Mucosa of descending colon (tissue), 3 donors: ENCODE measurements around the gene LIPK. TPM values are rescaled to one million over a fixed set of nuclear protein-coding genes. Genes with fewer than 3 reads are reported as not detected.
A peak's percentile ranks its signal among the peaks of the same experiment; 100 is the strongest.
"Not testable (repeated sequence)": the region's sequence is repeated elsewhere in the genome, so short reads cannot be mapped to it uniquely, and the experiment has no call there.

Source experiments
- ATAC-seq: fragments of 200-7000 bp; cut with Tn5 transposase; one replicate; pipeline ENCODE4 v1.9.1; 2020; ENCODE audit warnings: mild to moderate bottlenecking, moderate library complexity
- DNase-seq, 3 donors: peaks; one replicate each; pipeline ENCODE4 v3.0.0-alpha.2; 2020
- H3K36me3 ChIP-seq: fragments of 200-600 bp; one replicate; pipeline ENCODE4 v1.8.0; 2021; ENCODE audit warnings: low read depth, mild to moderate bottlenecking
- H3K4me1 ChIP-seq: fragments of 200-600 bp; one replicate; pipeline ENCODE4 v1.8.0; 2021; ENCODE audit warnings: low read depth, mild to moderate bottlenecking
- H3K4me3 ChIP-seq: fragments of 200-600 bp; one replicate; pipeline ENCODE4 v1.8.0; 2021; ENCODE audit warnings: mild to moderate bottlenecking
- H3K9me3 ChIP-seq: fragments of 200-600 bp; one replicate; pipeline ENCODE4 v1.8.0; 2021; ENCODE audit warnings: mild to moderate bottlenecking
- CTCF ChIP-seq: fragments of 200-600 bp; IDR thresholded peaks from one replicate; pipeline ENCODE4 v1.8.0; 2022; ENCODE audit warnings: antibody characterized with exemption, mild to moderate bottlenecking
- intact Hi-C, 2 donors: fragments of 100-400 bp; cut with DNase I in 1 of 2; cut with micrococcal nuclease in 1 of 2; formaldehyde crosslinking; loops; one replicate each; pipeline versions ENCODE4 v1.11.0 to v1.11.1; 2022; cut with DNase I, micrococcal nuclease
- total RNA-seq, 3 donors: library from RNA; stranded (reverse); fragmentation: NEBNext Ultra II Directional in 2 of 3; extraction: Animal tissue kit (Norgen Biotek cat#: 25700) in 2 of 3; gene quantifications; one replicate each; pipeline versions ENCODE4 v1.2.1 to v1.2.4, GENCODE V29; 2021 to 2023
- donor health status: DM: no; HTN: no; CAD: no; lungs with moderate emphysema.
- donor health status: DM: no; HTN: no; CAD: no.
- donor health status: DM: no; HTN: yes; CAD: no.

The LIPK gene
- total RNA-seq, 3 donors from 2014 or later, result not detected

DNA sequence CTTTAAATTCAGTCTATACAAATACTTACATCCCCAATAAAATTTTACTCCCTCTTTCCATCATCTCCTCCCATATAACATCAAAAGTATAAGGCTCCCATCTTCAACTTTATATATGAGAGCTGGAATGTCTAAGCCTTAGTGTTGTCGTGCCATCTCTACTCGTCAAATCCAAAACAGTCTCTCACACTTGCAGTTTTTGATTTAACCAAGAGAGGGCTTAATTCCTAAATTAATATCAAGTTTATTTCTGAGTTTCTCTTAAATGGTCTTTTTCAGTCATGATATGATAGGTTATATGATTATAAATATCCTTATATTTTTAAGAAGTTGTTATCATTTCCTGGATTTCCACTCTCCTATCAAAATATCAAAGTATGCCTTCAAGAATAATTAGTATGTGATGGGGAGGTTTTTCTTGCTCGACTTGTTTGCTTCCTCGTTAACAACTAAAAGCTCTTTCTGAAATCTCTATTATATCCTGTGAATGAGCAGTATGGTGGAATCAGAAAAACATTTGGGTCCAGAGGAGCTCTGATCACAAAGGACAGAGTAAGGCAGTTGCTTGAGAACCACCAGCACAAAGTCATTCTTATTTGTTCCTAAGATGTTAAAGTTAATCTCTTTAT, 12.5 kb upstream of the LIPK start:
- H3K9me3 ChIP-seq, result no peaks in the 10 kb centered on the region
- H3K36me3 ChIP-seq, result no peaks in the 10 kb centered on the region
- DNase-seq, result no peak
- no peaks in the 10 kb centered on the region for H3K4me1 ChIP-seq
- H3K4me3 ChIP-seq, result no peak overlapping the region
- intact Hi-C loops, result no loop called here
- no peak for ATAC-seq
- no peak for TF ChIP-seq CTCF

DNA sequence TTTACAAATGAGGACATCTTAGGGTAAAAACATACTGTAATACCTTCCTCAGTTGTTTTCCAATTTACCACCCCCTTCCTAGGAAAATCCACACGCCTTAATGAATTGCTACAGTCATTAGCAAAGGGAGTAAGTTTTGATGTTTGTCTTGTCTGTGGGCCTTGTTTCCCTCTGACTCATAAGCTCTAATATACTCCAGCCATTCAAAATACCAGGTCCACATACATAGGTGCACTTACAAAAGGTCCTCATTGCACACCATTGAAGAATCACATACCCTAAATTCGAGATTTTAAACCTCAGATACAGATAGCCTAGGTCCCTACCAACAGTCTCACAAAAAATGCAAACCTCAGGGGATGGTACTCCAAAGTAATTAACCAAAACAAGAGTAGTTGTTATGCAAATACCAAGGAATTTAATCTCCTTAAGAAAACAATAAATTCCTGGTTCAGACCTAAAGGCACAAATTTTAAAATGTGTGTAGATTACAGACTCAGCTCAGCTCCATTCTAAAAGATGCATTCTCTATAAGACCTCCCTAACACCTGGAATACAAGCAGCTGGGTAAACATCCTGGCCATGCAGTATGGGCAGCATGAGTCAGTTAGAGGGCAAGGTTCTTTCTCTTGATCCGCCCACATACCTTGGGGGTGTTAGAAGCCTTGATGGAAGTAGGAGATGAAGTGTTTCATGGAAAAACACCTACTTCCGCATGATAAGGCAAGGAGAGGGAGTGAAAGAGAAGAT, 3.0 kb upstream of the LIPK start:
- peaks cover 6% of the 10 kb centered on the region for H3K4me1 ChIP-seq
- no peaks in the 10 kb centered on the region for H3K36me3 ChIP-seq
- H3K4me3 ChIP-seq, result no peak overlapping the region
- no peaks in the 10 kb centered on the region for H3K9me3 ChIP-seq
- ATAC-seq (peak; percentile 100), DNase-seq (peak in 2 of 3 donors; percentile 37 to 79)
- intact Hi-C loops, result no loop called here
- TF ChIP-seq CTCF, result no peak

DNA sequence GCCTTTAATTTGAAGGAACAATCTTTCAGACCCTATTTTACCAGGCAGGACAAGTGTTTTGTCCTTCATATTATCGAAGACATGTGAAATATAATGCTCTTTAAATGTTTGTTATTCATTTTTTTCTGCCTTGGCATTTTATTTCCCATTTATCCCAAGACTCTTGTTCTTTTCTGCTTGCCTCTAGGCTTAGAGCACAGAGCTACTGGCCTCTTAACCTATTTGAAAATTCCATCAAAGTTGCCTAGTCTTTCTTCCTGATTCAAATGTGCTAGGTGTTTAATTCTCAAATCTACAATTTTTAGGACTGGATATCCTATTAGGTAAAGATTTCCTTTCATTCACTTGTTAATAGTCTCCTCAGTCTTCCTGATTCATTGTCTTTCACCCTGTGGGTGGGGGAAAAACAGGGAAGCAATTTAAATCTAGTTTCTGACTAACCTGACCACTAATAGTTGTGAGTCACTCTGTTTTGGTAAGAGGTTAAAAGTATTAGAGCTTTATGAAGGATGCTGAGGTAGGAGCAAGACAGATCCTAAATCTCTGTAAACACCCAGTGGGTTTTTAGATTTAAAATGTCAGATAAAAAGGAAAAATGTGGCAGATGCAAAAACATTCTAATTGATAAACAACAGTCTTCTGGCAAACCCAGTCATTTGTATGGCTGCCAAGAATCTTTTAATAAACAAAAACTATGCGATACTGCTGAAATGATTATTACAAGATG, 1.5 kb downstream of the LIPK start:
- H3K36me3 ChIP-seq, result no peaks in the 10 kb centered on the region
- ATAC-seq (no peak), DNase-seq (no peak)
- no peak for TF ChIP-seq CTCF
- H3K9me3 ChIP-seq, result no peaks in the 10 kb centered on the region
- H3K4me1 ChIP-seq, result peaks cover 3% of the 10 kb centered on the region
- intact Hi-C loops, result no loop called here
- no peak overlapping the region for H3K4me3 ChIP-seq

- DNase-seq, ATAC-seq: not testable (repeated sequence)
Measured at GRCh38 chr10:88709361-88709760, 3.3 kb downstream of the LIPK start.

GRCh38 chr10:88715517-88715916, 9.5 kb downstream of the LIPK start:
- no peak for ATAC-seq
- Histone ChIP-seq H3K4me3 (no peak overlapping the region), H3K36me3 (no peaks in the 10 kb centered on the region), H3K4me1 (no peaks in the 10 kb centered on the region), H3K9me3 (no peaks in the 10 kb centered on the region)
- no peak for TF ChIP-seq CTCF
- intact Hi-C loops, result no loop called here
- DNase-seq, result no peak

More at GRCh38 chr10:88709361-88709760, 3.3 kb downstream of the LIPK start:
- H3K36me3 ChIP-seq, H3K4me3 ChIP-seq, intact Hi-C loops, H3K9me3 ChIP-seq, H3K4me1 ChIP-seq: not testable (repeated sequence)

DNA sequence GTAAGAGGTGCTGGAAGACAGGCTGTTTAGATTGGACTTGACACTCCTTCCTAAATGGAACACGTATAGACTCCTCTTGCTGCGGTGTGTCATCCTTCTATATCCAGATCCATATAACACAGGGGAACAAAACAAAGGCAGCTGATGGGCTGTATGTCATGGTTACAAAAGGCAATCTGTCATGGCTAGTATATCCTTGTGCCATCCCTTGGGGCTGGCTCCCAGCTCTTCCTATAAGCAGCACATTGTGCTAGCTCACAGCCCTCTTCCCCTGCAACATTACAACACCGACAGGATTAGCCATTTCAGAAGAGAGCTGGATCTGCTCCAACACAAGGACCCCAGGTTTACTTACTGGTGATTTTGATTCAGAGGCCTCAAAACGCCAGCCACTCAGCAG, 15.3 kb downstream of the LIPK start:
- H3K4me1 ChIP-seq, result no peaks in the 10 kb centered on the region

More for the DNA sequence above, 15.3 kb downstream of the LIPK start:
- Histone ChIP-seq H3K4me3 (no peak overlapping the region), H3K36me3 (no peaks in the 10 kb centered on the region), H3K9me3 (no peaks in the 10 kb centered on the region)
- no peak for DNase-seq
- ATAC-seq, result no peak
- intact Hi-C loops, result no loop called here
- no peak for TF ChIP-seq CTCF
